Endothelial cell of umbilical vein (primary cell): ENCODE measurements around the gene ARHGAP42. TPM values are rescaled to one million over a fixed set of nuclear protein-coding genes. Genes with fewer than 3 reads are reported as not detected.

Experiments used
- BruUV-seq: library from RNA; stranded (reverse); fragments of 400-500 nt; replicated peaks from 2 replicates; lab custom pipeline; 2021; lab: Mats Ljungman, UMichigan
- CTCF ChIA-PET: fragments of 300-600, 350-600 bp; sonication (Branson Sonifier 250); formaldehyde crosslinking; loops from one replicate; lab custom pipeline; 2021; ENCODE audit warnings: antibody characterized with exemption, inconsistent platforms; lab: Charles Lee
- POLR2A ChIA-PET: fragments of 300-600, 350-600 bp; sonication (Branson Sonifier 250); formaldehyde crosslinking; loops from one replicate; lab custom pipeline; 2021; ENCODE audit warnings: antibody characterized with exemption, inconsistent platforms; lab: Charles Lee
- DNase-seq: peaks from one replicate; pipeline ENCODE4 v3.0.0-alpha.2; 2011; ENCODE audit warnings: low read depth, low spot score
- FAIRE-seq: peaks from 2 replicates; lab custom pipeline; 2011; peaks lifted over from hg19 to GRCh38; lab: Jason Lieb, UNC
- H2AFZ ChIP-seq: 2 replicates; pipeline ENCODE4 v1.6.0; 2012; ENCODE audit warnings: low read depth, low read length, control low read depth, inconsistent platforms
- H3K27ac ChIP-seq: 2 replicates; pipeline ENCODE4 v1.5.1; 2011; ENCODE audit warnings: low read depth, mild to moderate bottlenecking, control low read depth, low read length, moderate library complexity; ENCODE audit not compliant: insufficient read depth
- H3K27me3 ChIP-seq, 2 experiments: 2 replicates each; pipeline versions ENCODE4 v1.6.0 to v1.6.1; 2011; ENCODE audit warnings: low read length in 2 of 2, mixed read lengths in 1 of 2; ENCODE audit not compliant: control insufficient read depth in 2 of 2, insufficient read depth in 2 of 2
- H3K36me3 ChIP-seq, 2 experiments: 2 replicates in 1 of 2; 3 replicates in 1 of 2; pipeline ENCODE4 v1.5.1; 2011; ENCODE audit warnings: low read length in 2 of 2, mild to moderate bottlenecking in 1 of 2, moderate library complexity in 1 of 2; ENCODE audit not compliant: control insufficient read depth in 2 of 2, insufficient read depth in 2 of 2; ENCODE audit errors: extremely low read depth in 1 of 2
- H3K4me1 ChIP-seq: 3 replicates; pipeline ENCODE4 v1.5.1; 2011; ENCODE audit warnings: mild to moderate bottlenecking, low read length; ENCODE audit not compliant: control insufficient read depth, insufficient read depth; ENCODE audit errors: extremely low read depth
- H3K4me2 ChIP-seq: 2 replicates; pipeline ENCODE4 v1.6.1; 2011; ENCODE audit warnings: low read length, control low read depth, mixed read lengths; ENCODE audit not compliant: insufficient read depth
- H3K4me3 ChIP-seq, 3 experiments: fragments of 200-600 bp in 1 of 3; sonication (generic), shearing (Covaris generic) in 1 of 3; replicated peaks in 1 of 3; 2 replicates each; pipeline ENCODE4 v1.5.1; 2011 to 2016; ENCODE audit warnings: control low read depth in 3 of 3, low read length in 3 of 3, mild to moderate bottlenecking in 2 of 3, inconsistent platforms in 1 of 3, low read depth in 1 of 3, moderate library complexity in 1 of 3; ENCODE audit not compliant: insufficient read depth in 1 of 3
- H3K79me2 ChIP-seq: 2 replicates; pipeline ENCODE4 v1.6.0; 2012; ENCODE audit warnings: low read length, inconsistent platforms; ENCODE audit not compliant: control insufficient read depth, insufficient read depth
- H3K9ac ChIP-seq: replicated peaks from 2 replicates; pipeline ENCODE3; 2011; ENCODE audit warnings: low read length, control low read depth; ENCODE audit not compliant: insufficient read depth; ENCODE audit errors: extremely low read depth
- H3K9me1 ChIP-seq: replicated peaks from 3 replicates; pipeline ENCODE4 v1.6.0; 2011; ENCODE audit warnings: mild to moderate bottlenecking, low read length; ENCODE audit not compliant: control insufficient read depth, insufficient read depth; ENCODE audit errors: extremely low read depth
- H3K9me3 ChIP-seq: replicated peaks from 2 replicates; pipeline ENCODE4 v1.5.1; 2012; ENCODE audit warnings: low read length, inconsistent platforms; ENCODE audit not compliant: control insufficient read depth, insufficient read depth
- H4K20me1 ChIP-seq: replicated peaks from 2 replicates; pipeline ENCODE3; 2011; ENCODE audit warnings: mild to moderate bottlenecking, low read length; ENCODE audit not compliant: control insufficient read depth, insufficient read depth; ENCODE audit errors: extremely low read depth
- CTCF ChIP-seq, 2 donors: IDR thresholded peaks; 1 replicate in 1 of 2; 2 replicates in 1 of 2; pipeline ENCODE4 v1.5.1; 2011; ENCODE audit warnings: low read length in 2 of 2, mild to moderate bottlenecking in 2 of 2, moderate library complexity in 2 of 2, control low read depth in 1 of 2, inconsistent platforms in 1 of 2, low read depth in 1 of 2; ENCODE audit not compliant: insufficient read depth in 1 of 2; ENCODE audit errors: extremely low read depth in 1 of 2
- EZH2 ChIP-seq: IDR thresholded peaks from 2 replicates; pipeline ENCODE4 v1.6.1; 2012; ENCODE audit warnings: borderline replicate concordance, low read depth, mild to moderate bottlenecking, moderate library complexity, low read length, inconsistent platforms; ENCODE audit not compliant: severe bottlenecking
- FOS ChIP-seq: IDR thresholded peaks from 2 replicates; pipeline ENCODE4 v1.6.1; 2011; ENCODE audit warnings: mild to moderate bottlenecking, low read length, moderate library complexity, borderline replicate concordance; ENCODE audit not compliant: insufficient read depth
- GATA2 ChIP-seq: IDR thresholded peaks from 2 replicates; pipeline ENCODE4 v1.7.0; 2011; ENCODE audit warnings: low read depth, mild to moderate bottlenecking, moderate library complexity, mixed read lengths, low read length; ENCODE audit not compliant: insufficient read length, insufficient read depth
- JUN ChIP-seq: IDR thresholded peaks from 2 replicates; pipeline ENCODE4 v1.6.1; 2011; ENCODE audit warnings: borderline replicate concordance, low read depth; ENCODE audit not compliant: insufficient read length, insufficient read depth
- MAX ChIP-seq: IDR thresholded peaks from 2 replicates; pipeline ENCODE4 v1.6.1; 2011; ENCODE audit not compliant: insufficient read depth, insufficient read length
- MYC ChIP-seq: IDR thresholded peaks from one replicate; pipeline ENCODE4 v1.6.1; 2011; ENCODE audit warnings: mild to moderate bottlenecking, low read depth, low read length
- POLR2A ChIP-seq: IDR thresholded peaks from 2 replicates; pipeline ENCODE4 v1.6.1; 2012; ENCODE audit warnings: low read depth, mild to moderate bottlenecking, control low read depth, low read length
- POLR2AphosphoS5 ChIP-seq: IDR thresholded peaks from 2 replicates; pipeline ENCODE4 v1.6.1; 2012; ENCODE audit warnings: low read depth, mild to moderate bottlenecking, control low read depth, low read length, moderate library complexity; ENCODE audit not compliant: insufficient read depth
- dilution Hi-C: fragments of 300-500 bp; cut with MboI; formaldehyde crosslinking; loops from one replicate; pipeline ENCODE4 v1.15.0; 2019; ENCODE audit warnings: low sequenced_read_pairs; ENCODE audit not compliant: extremely low pct_ligation_motif_present
- intact Hi-C: fragments of 100-400 bp; cut with micrococcal nuclease; formaldehyde crosslinking; loops from one replicate; pipeline ENCODE4 v1.10.0; 2022
- polyA plus RNA-seq, 4 experiments: library from polyadenylated mRNA; depleted of rRNA in 3 of 4; stranded (reverse) in 3 of 4; unstranded in 1 of 4; fragments of >200 nt; gene quantifications; 2 replicates each; pipeline versions ENCODE4 v1.2.1 to v1.2.3, GENCODE V29; 2011 to 2012; ENCODE audit warnings: missing spikeins in 1 of 4
- total RNA-seq: library from RNA; stranded (reverse); gene quantifications from 2 replicates; pipeline ENCODE4 v1.2.3, GENCODE V29; 2021

The ARHGAP42 gene
- total and polyA plus RNA-seq, 2 donors (not counting 3 experiments of a cell fraction or from before 2014, with no cell fraction given), result 1.8 to 2.4 TPM

- CTCF ChIA-PET, result no interaction called here
Measured at GRCh38 chr11:100799445-100799844, 112.4 kb downstream of the ARHGAP42 start.

More at GRCh38 chr11:100799445-100799844, 112.4 kb downstream of the ARHGAP42 start:
- Histone ChIP-seq H3K36me3 (no peaks in the 10 kb centered on the region), H3K27me3 (no peaks in the 10 kb centered on the region), H3K4me3 (no peak overlapping the region), H3K9me3 (no peaks in the 10 kb centered on the region), H4K20me1 (no peaks in the 10 kb centered on the region), H3K9me1 (no peaks in the 10 kb centered on the region), H3K79me2 (no peaks in the 10 kb centered on the region), H3K4me2 (no peak overlapping the region), H3K27ac (no peak overlapping the region), H3K9ac (no peak overlapping the region), H2AFZ (no peak overlapping the region), H3K4me1 (no peaks in the 10 kb centered on the region)
- no peak for TF ChIP-seq FOS
- TF ChIP-seq CTCF (IDR thresholded peaks at IDR 0.05; ENCODE audit: extremely low read depth in 1 of 2, insufficient read depth in 1 of 2, low read depth in 1 of 2, low read length in 2 of 2), result no peak
- TF ChIP-seq POLR2A, result no peak
- no peak for TF ChIP-seq GATA2
- no peak for TF ChIP-seq MAX
- no peak for TF ChIP-seq POLR2AphosphoS5
- no peak for TF ChIP-seq MYC
- TF ChIP-seq JUN, result no peak
- no peak for TF ChIP-seq EZH2
- intact Hi-C loops (no loop called here), dilution Hi-C loops (no loop called here)
- POLR2A ChIA-PET, result no interaction called here
- no TSS peak for BruUV-seq
- FAIRE-seq (no peak), DNase-seq (no peak)
